Esophagus squamous epithelium (tissue), 5 donors: Measurements from ENCODE around the gene LMF1. TPM values are rescaled to one million over a fixed set of nuclear protein-coding genes. Genes with fewer than 3 reads are reported as not detected.

Experiments
- DNase-seq: peaks from one replicate; lab custom pipeline; 2025; lab: John Stamatoyannopoulos, UW
- H3K27ac ChIP-seq, 4 donors: fragments of 200-600 bp; sonication (generic); one replicate each; pipeline ENCODE4 v1.5.1; 2016 to 2019; ENCODE audit warnings: mild to moderate bottlenecking in 1 of 4
- H3K27me3 ChIP-seq, 4 donors: fragments of 200-600 bp; sonication (generic); 1 replicate in 3 of 4; 2 replicates in 1 of 4; pipeline versions ENCODE4 v1.5.1 to v1.6.0; 2017 to 2021; ENCODE audit warnings: antibody characterized with exemption in 1 of 4
- H3K36me3 ChIP-seq, 3 donors: fragments of 200-600 bp; sonication (generic); one replicate each; pipeline ENCODE4 v1.5.1; 2016 to 2019
- H3K4me1 ChIP-seq, 3 donors: fragments of 200-600 bp; sonication (generic); one replicate each; pipeline ENCODE4 v1.5.1; 2017 to 2019
- H3K4me3 ChIP-seq, 4 donors: fragments of 200-600 bp; sonication (generic); 1 replicate in 3 of 4; 2 replicates in 1 of 4; pipeline ENCODE4 v1.5.1; 2016 to 2019; ENCODE audit warnings: mild to moderate bottlenecking in 2 of 4, moderate library complexity in 1 of 4
- H3K9me3 ChIP-seq, 3 donors: fragments of 200-600 bp; sonication (generic); one replicate each; pipeline ENCODE4 v1.5.1; 2016 to 2019
- CTCF ChIP-seq, 6 experiments: fragments of 450-650 bp in 4 of 6; fragments of 200-600 bp in 2 of 6; sonication (generic) in 2 of 6; IDR thresholded peaks; one replicate each; pipeline ENCODE4 v1.5.1; 2016 to 2019; ENCODE audit warnings: antibody characterized with exemption in 6 of 6, mild to moderate bottlenecking in 4 of 6, moderate library complexity in 4 of 6
- POLR2A ChIP-seq, 4 donors: fragments of 450-650 bp; IDR thresholded peaks; one replicate each; pipeline ENCODE4 v1.6.1; 2017; ENCODE audit warnings: antibody characterized with exemption in 4 of 4, mild to moderate bottlenecking in 4 of 4, moderate library complexity in 3 of 4
- WGBS, 2 donors: methylation state at CpG; one replicate each; pipeline ENCODE4 v1.1.5; 2018; 5-methylcytosine and 5-hydroxymethylcytosine counted together
- intact Hi-C: fragments of 100-400 bp; cut with DNase I; formaldehyde crosslinking; loops from one replicate; pipeline ENCODE4 v1.15.0; 2022
- total RNA-seq, 4 donors: library from RNA; depleted of rRNA; stranded (reverse); fragments of >200 nt; gene quantifications; one replicate each; pipeline ENCODE4 v1.1.0, GENCODE V29; 2016
- donor health status: DM: yes; HTN: yes; CAD: no.

LMF1 gene
- total RNA-seq, 4 donors from 2014 or later: 13.3 to 34.4 (median 23.8) TPM

- no peak for DNase-seq
- Histone ChIP-seq H3K4me1 (no peaks in the 10 kb centered on the region), H3K36me3 (no peaks in the 10 kb centered on the region), H3K4me3 (no peak overlapping the region), H3K9me3 (peaks cover 0 to 24% (median 15%) of the 10 kb centered on the region in 3 donors), H3K27me3 (peaks cover 0 to 39% (median 0%) of the 10 kb centered on the region in 4 donors), H3K27ac (no peak overlapping the region)
- WGBS, 2 donors: 84 to 91% methylated on average over 4 of the region's 4 CpGs
- TF ChIP-seq CTCF (IDR thresholded peaks at IDR 0.05): no peak
- no peak for TF ChIP-seq POLR2A (IDR thresholded peaks at IDR 0.05)
- intact Hi-C loops: no loop called here
Measured at GRCh38 chr16:836221-836620, 134.6 kb downstream of the LMF1 start.

- H3K9me3 ChIP-seq: peaks cover 0 to 24% (median 15%) of the 10 kb centered on the region in 3 donors
- intact Hi-C loops: no loop called here
- no peaks in the 10 kb centered on the region for H3K36me3 ChIP-seq
- H3K27me3 ChIP-seq: peaks cover 0 to 31% (median 0%) of the 10 kb centered on the region in 4 donors
- DNase-seq: no peak
- H3K4me3 ChIP-seq: no peak overlapping the region
- no peaks in the 10 kb centered on the region for H3K4me1 ChIP-seq
- H3K27ac ChIP-seq: no peak overlapping the region
- WGBS, 2 donors: 93% methylated on average over 8 of the region's 10 CpGs; no CpG with 5 or more reads in 1 of the 2 donors
- TF ChIP-seq CTCF (IDR thresholded peaks at IDR 0.05) (no peak), POLR2A (IDR thresholded peaks at IDR 0.05) (no peak)
Measured at GRCh38 chr16:835373-835772, 135.4 kb downstream of the LMF1 start.

DNA sequence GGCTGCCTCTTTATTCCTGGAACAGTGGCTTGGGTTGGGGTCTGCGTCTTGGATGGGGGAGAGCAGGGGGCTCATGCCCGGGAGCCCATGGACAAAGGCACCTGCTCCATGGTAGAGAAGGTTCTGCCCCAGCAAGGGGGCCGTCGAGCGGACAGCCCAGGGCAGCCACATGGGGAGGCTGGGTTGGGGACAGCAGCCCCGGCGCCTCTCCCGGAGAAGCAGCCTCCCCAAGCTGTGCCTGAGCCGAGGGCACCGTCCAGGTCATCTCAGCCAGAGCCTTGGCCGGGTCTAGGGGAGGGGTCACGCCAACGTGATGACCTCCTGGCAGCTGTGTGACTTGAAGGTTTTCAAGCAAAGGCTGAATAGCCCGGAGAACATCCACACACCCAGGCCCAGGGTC is 137.4 kb downstream of the LMF1 start:
- TF ChIP-seq POLR2A (IDR thresholded peaks at IDR 0.05) (no peak), CTCF (IDR thresholded peaks at IDR 0.05) (no peak)
- no CpG with 5 or more reads among the region's 14 CpGs for WGBS, 2 donors
- Histone ChIP-seq H3K36me3 (no peaks in the 10 kb centered on the region), H3K4me1 (no peaks in the 10 kb centered on the region), H3K4me3 (no peak overlapping the region), H3K9me3 (peaks cover 0 to 24% (median 15%) of the 10 kb centered on the region in 3 donors), H3K27me3 (peaks cover 0 to 18% (median 0%) of the 10 kb centered on the region in 4 donors), H3K27ac (no peak overlapping the region)
- intact Hi-C loops: no loop called here
- DNase-seq: no peak

DNA sequence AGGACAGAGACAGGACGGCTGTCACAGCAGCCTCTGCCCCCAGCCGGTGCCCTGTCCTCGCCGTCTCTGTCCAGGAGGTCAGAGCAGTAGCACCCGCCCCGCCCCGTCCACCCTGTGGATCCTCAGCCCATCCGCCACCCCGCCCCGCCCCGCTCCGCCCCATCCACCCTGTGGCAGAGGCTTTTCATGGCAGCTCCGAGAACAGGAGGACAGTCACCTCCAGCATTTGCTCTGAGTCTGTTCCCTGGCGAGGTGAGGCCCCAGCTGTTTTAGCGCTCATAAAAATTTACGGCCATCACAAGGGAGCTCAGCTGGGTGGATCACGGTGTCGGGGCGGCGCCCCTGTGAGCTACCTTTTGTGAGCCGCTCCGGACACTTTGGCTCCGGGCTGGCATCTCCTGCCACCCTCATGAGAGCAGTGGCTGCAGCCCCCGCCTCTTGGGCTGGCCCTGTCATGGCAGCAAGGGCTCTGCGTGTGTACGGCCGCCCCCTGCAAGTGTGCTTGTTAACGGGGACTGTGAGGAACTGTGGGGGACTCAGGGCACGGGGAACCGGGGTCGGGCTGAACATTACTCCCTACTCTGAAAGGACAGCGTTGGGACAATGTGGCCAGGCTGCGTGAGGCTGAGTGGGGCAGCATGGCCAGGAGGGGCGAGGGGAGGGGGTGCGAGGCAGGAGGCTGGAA is 138.0 kb downstream of the LMF1 start:
- DNase-seq: no peak
- Histone ChIP-seq H3K36me3 (no peaks in the 10 kb centered on the region), H3K27ac (no peak overlapping the region), H3K4me1 (no peaks in the 10 kb centered on the region), H3K9me3 (peaks cover 0 to 24% (median 15%) of the 10 kb centered on the region in 3 donors), H3K27me3 (peaks cover 0 to 18% (median 0%) of the 10 kb centered on the region in 4 donors), H3K4me3 (no peak overlapping the region)
- intact Hi-C loops: no loop called here
- TF ChIP-seq CTCF (IDR thresholded peaks at IDR 0.05) (no peak), POLR2A (IDR thresholded peaks at IDR 0.05) (no peak)
- WGBS, 2 donors: 56 to 91% methylated on average over 2 to 6 of the region's 35 CpGs

DNA sequence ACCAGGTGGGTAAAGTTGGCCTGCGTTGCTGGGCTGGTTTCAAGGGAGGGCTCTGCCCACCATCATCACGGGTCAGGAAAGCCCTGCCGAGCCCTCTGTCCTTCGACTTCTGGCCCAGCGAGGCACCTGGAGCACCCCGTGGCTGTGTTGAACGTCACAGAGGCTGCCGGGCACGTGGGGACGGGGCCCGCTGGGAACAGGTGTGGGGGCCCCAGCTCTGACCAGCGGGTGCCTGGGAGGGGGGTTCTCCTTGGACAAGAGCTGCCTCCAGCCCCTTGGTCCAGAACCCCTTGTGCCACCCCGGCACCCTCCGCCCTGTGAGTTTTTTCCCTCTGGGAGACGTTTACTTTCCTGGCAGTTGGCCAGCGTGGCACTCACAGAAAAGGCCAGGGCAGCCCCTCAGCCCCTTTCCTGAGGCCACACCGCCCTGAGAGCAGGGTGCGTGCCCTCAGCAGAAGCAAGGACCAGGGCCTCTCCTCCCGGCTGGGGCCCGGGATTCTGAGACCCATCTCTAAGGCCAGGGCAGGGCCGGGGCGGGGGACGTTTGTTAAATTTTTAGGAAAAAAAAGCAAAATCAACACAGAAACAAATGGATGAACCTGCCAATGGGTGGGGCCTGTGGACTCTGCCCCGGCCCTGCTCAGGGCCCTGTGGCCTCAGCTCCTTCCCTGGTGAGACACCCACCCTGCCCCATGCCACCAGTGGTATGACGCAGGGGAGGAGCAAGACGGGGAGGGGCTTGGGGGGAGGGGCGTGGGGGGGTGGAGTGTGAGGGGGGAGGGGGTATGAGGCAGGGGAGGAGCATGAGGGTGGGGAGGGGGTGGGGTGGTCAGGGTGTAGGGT is 139.0 kb downstream of the LMF1 start:
- H3K27me3 ChIP-seq: peaks cover 0 to 24% (median 0%) of the 10 kb centered on the region in 4 donors
- H3K4me1 ChIP-seq: no peaks in the 10 kb centered on the region
- 0 to 60% methylated on average over 1 of the region's 27 CpGs for WGBS, 2 donors
- DNase-seq: no peak
- H3K9me3 ChIP-seq: peaks cover 0 to 19% (median 13%) of the 10 kb centered on the region in 3 donors
- H3K4me3 ChIP-seq: no peak overlapping the region
- intact Hi-C loops: no loop called here
- no peak overlapping the region for H3K27ac ChIP-seq
- TF ChIP-seq POLR2A (IDR thresholded peaks at IDR 0.05): no peak
- TF ChIP-seq CTCF (IDR thresholded peaks at IDR 0.05): no peak
- no peaks in the 10 kb centered on the region for H3K36me3 ChIP-seq
